ENCODE data around the gene RHEX.
"Not testable (repeated sequence)": the region's sequence is repeated elsewhere in the genome, so short reads cannot be mapped to it uniquely, and the experiment has no call there.

RHEX gene

GRCh38 chr1:206064501-206064900 is 11.5 kb downstream of the RHEX start:
- H3K27ac Mint-ChIP-seq, H3K9me3 Mint-ChIP-seq, ATAC-seq, DNase-seq, H3K4me3 Mint-ChIP-seq: not testable (repeated sequence)
- peaks cover 44% of the 10 kb centered on the region for H3K27me3 Mint-ChIP-seq
- peaks cover 12% of the 10 kb centered on the region for H3K4me1 Mint-ChIP-seq

- Mint-ChIP-seq H3K4me3 (no peak overlapping the region), H3K27me3 (peaks cover 32% of the 10 kb centered on the region), H3K4me1 (peaks cover 12% of the 10 kb centered on the region), H3K9me3 (peaks cover 0 to 7% of the 10 kb centered on the region in 2 donors), H3K27ac (no peak overlapping the region)
- no peak for ATAC-seq
- DNase-seq: no peak
Measured at GRCh38 chr1:206065547-206066145, 12.7 kb downstream of the RHEX start.

- Mint-ChIP-seq H3K4me1 (peaks cover 12% of the 10 kb centered on the region), H3K27me3 (peaks cover 32% of the 10 kb centered on the region), H3K4me3 (no peak overlapping the region), H3K9me3 (peaks cover 0 to 7% of the 10 kb centered on the region in 2 donors), H3K27ac (no peak overlapping the region)
- ATAC-seq (peak; percentile 97), DNase-seq (peak in 1 of 2 donors; percentile 24)
Measured at GRCh38 chr1:206066479-206067171, 13.7 kb downstream of the RHEX start.

GRCh38 chr1:206067486-206068227 is 14.7 kb downstream of the RHEX start:
- H3K9me3 Mint-ChIP-seq: peaks cover 0 to 4% of the 10 kb centered on the region in 2 donors
- DNase-seq (no peak), ATAC-seq (peak; percentile 56)
- H3K27ac Mint-ChIP-seq: no peak overlapping the region
- peaks cover 32% of the 10 kb centered on the region for H3K27me3 Mint-ChIP-seq
- no peak overlapping the region for H3K4me3 Mint-ChIP-seq
- peaks cover 12% of the 10 kb centered on the region for H3K4me1 Mint-ChIP-seq

- ATAC-seq (peak; percentile 13), DNase-seq (no peak)
- Mint-ChIP-seq H3K4me3 (no peak overlapping the region), H3K9me3 (no peaks in the 10 kb centered on the region), H3K4me1 (peaks cover 12% of the 10 kb centered on the region), H3K27me3 (peaks cover 32% of the 10 kb centered on the region), H3K27ac (no peak overlapping the region)
Measured at GRCh38 chr1:206068314-206068713, 15.3 kb downstream of the RHEX start.

GRCh38 chr1:206070627-206071304 is 17.8 kb downstream of the RHEX start:
- H3K27me3 Mint-ChIP-seq: peaks cover 44% of the 10 kb centered on the region
- DNase-seq (no peak), ATAC-seq (no peak)
- no peak overlapping the region for H3K4me3 Mint-ChIP-seq
- H3K4me1 Mint-ChIP-seq: peaks cover 12% of the 10 kb centered on the region
- H3K9me3 Mint-ChIP-seq: no peaks in the 10 kb centered on the region
- no peak overlapping the region for H3K27ac Mint-ChIP-seq

- Mint-ChIP-seq H3K4me3 (no peak overlapping the region), H3K27me3 (peaks cover 36% of the 10 kb centered on the region), H3K27ac (no peak overlapping the region), H3K9me3 (no peaks in the 10 kb centered on the region), H3K4me1 (peaks cover 5% of the 10 kb centered on the region)
- ATAC-seq: no peak
- no peak for DNase-seq
Measured at GRCh38 chr1:206074839-206075238, 21.9 kb downstream of the RHEX start.

GRCh38 chr1:206075786-206076755 is 23.1 kb downstream of the RHEX start:
- H3K9me3 Mint-ChIP-seq: no peaks in the 10 kb centered on the region
- peaks cover 17% of the 10 kb centered on the region for H3K4me1 Mint-ChIP-seq
- no peak overlapping the region for H3K27ac Mint-ChIP-seq
- peaks cover 42% of the 10 kb centered on the region for H3K27me3 Mint-ChIP-seq
- ATAC-seq (no peak), DNase-seq (no peak)
- no peak overlapping the region for H3K4me3 Mint-ChIP-seq

- no peak overlapping the region for H3K4me3 Mint-ChIP-seq
Measured at GRCh38 chr1:206079135-206079534, 26.2 kb downstream of the RHEX start.

GRCh38 chr1:206080026-206080820 is 27.2 kb downstream of the RHEX start:
- no peak overlapping the region for H3K27ac Mint-ChIP-seq
- H3K27me3 Mint-ChIP-seq: peaks cover 25% of the 10 kb centered on the region
- peaks cover 18% of the 10 kb centered on the region for H3K4me1 Mint-ChIP-seq

More at GRCh38 chr1:206079135-206079534, 26.2 kb downstream of the RHEX start:
- H3K27ac Mint-ChIP-seq: no peak overlapping the region
- no peaks in the 10 kb centered on the region for H3K9me3 Mint-ChIP-seq
- ATAC-seq: no peak
- peaks cover 35% of the 10 kb centered on the region for H3K27me3 Mint-ChIP-seq
- peaks cover 18% of the 10 kb centered on the region for H3K4me1 Mint-ChIP-seq
- DNase-seq: no peak

GRCh38 chr1:206081856-206082255 is 28.9 kb downstream of the RHEX start:
- H3K9me3 Mint-ChIP-seq: no peaks in the 10 kb centered on the region
- H3K27ac Mint-ChIP-seq: no peak overlapping the region
- H3K27me3 Mint-ChIP-seq: peaks cover 15% of the 10 kb centered on the region
- H3K4me1 Mint-ChIP-seq: peaks cover 18% of the 10 kb centered on the region
- no peak overlapping the region for H3K4me3 Mint-ChIP-seq
- DNase-seq (no peak), ATAC-seq (no peak)

More at GRCh38 chr1:206080026-206080820, 27.2 kb downstream of the RHEX start:
- Mint-ChIP-seq H3K9me3 (no peaks in the 10 kb centered on the region), H3K4me3 (peak overlapping the region in 1 of 2 donors; percentile 34)
- DNase-seq: no peak
- no peak for ATAC-seq

- no peaks in the 10 kb centered on the region for H3K9me3 Mint-ChIP-seq
- peak overlapping the region in 1 of 2 donors; percentile 28 for H3K27ac Mint-ChIP-seq
- peaks cover 7% of the 10 kb centered on the region for H3K27me3 Mint-ChIP-seq
- peaks cover 18% of the 10 kb centered on the region for H3K4me1 Mint-ChIP-seq
- no peak overlapping the region for H3K4me3 Mint-ChIP-seq
- ATAC-seq (no peak), DNase-seq (no peak)
Measured at GRCh38 chr1:206082831-206083695, 30.1 kb downstream of the RHEX start.

GRCh38 chr1:206083750-206084149 is 30.8 kb downstream of the RHEX start:
- DNase-seq: no peak
- H3K4me1 Mint-ChIP-seq: peaks cover 18% of the 10 kb centered on the region
- peaks cover 7% of the 10 kb centered on the region for H3K27me3 Mint-ChIP-seq
- no peak overlapping the region for H3K4me3 Mint-ChIP-seq
- no peak overlapping the region for H3K27ac Mint-ChIP-seq
- no peaks in the 10 kb centered on the region for H3K9me3 Mint-ChIP-seq
- no peak for ATAC-seq

Measured in stimulated activated naive CD8-positive, alpha-beta T cell treated with anti-CD3 and anti-CD28 coated beads, Interleukin-15, amount 100 ng/mL, for 72 hours (primary cell).